ENCODE results near the gene IGSF9B.

Gene IGSF9B

GRCh38 chr11:133938166-133938565 lies 18.6 kb downstream of the IGSF9B start:
- DNase-seq (ENCODE audit: low spot score), result no peak

DNA sequence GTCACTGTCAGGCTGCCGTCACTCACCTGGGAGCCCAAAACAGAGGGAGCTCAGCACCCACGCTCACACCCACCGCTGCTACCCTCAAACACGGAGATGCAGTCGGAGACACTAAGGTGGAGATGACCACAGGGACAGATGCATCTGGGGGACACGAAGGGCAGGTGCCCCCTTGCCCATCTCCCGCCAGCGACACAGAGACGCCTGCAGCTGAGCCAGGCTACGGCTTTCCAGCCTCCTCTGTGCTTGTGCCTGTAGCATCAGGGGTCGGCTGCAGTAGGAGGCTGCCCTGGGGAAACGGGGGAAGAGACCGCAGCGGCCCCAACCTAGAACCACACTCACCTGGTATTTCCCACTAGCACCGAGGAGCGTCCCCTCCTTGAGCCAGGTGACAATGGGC lies 19.3 kb downstream of the IGSF9B start:
- DNase-seq (ENCODE audit: low spot score), result no peak

DNA sequence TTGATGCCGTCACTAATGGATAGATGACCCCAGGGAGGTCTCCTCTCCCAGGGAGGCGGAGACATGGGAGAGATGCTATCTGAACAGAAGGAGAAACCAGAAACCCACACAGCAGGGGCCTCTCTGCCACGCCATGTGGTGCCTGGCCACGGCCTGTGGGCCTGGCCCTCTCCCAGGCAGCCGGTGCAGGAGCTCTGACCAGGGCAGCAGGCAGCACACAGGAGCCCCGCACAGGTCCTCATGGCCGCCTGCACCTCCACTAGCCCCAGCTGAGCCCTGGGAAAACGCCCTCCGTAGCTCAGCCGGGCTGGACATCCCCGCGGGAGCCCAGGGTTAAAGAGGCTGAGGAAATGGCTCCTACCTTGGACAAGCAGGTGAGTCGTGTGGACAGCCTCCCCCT lies 19.8 kb downstream of the IGSF9B start:
- DNase-seq (ENCODE audit: low spot score), result no peak

- DNase-seq (ENCODE audit: low spot score), result no peak
Measured at GRCh38 chr11:133936592-133936991, 20.2 kb downstream of the IGSF9B start.

DNA sequence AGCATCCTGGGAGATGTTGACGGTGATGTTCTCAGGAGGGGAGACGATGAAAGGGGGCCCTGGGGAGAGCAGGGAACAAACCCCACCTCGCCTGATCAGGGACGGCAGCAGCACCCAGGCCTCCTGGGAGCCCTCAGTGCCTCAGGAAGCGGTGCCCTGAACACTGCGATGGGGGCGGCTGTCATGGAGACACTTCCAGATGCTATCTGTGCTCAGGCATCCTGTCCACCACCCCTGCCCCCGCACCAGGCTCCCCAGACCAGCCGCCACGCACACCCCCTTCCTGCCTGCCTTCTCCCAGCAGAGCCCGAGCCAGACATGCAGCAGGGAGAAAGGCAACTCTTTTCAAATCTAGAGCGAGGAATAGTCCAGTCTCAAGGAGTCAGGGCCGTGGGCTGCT lies 20.6 kb downstream of the IGSF9B start:
- no peak for DNase-seq (ENCODE audit: low spot score)

GRCh38 chr11:133935551-133935910 lies 21.2 kb downstream of the IGSF9B start:
- DNase-seq (ENCODE audit: low spot score), result no peak

GRCh38 chr11:133934599-133935550 lies 21.9 kb downstream of the IGSF9B start:
- DNase-seq (ENCODE audit: low spot score), result no peak

GRCh38 chr11:133934096-133934495 lies 22.7 kb downstream of the IGSF9B start:
- DNase-seq (ENCODE audit: low spot score), result no peak

GRCh38 chr11:133931449-133932060 lies 25.2 kb downstream of the IGSF9B start:
- DNase-seq (ENCODE audit: low spot score), result no peak

GRCh38 chr11:133930767-133931448 lies 25.9 kb downstream of the IGSF9B start:
- no peak for DNase-seq (ENCODE audit: low spot score)

DNA sequence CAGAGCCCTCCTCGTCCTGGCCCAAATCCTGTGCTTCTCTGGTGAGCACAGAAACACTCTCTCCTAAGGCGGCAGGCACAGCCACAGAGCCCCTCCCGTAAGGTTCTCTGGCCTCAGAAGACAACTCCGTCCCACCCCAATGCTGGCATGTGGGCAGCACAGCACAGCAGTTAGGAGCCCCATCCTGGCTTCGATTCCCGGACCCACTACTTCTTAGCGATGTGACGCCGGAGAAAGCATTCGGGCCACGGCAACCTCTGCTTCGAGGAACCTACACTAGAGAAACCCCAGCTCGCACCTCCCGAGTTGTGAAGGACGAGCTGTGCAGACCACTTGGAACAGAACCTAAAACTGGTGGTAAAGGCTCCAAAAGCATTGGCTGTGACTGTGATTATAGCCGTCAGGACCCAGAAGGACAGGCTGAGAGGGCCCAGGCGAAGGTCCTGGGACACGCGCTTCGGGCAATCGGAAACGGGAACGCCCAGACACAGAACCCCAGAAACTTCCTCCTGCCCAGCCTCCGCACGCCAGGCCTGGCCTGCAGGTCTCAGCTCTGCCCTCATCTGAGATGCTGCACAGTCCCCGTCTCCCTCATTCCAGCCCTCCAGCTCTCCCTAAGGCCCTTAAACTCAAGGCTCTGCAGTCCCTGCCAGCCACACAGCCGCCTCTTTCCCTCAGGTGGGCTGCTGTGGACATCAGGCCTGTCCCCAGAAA lies 26.6 kb downstream of the IGSF9B start:
- no peak for DNase-seq (ENCODE audit: low spot score)

GRCh38 chr11:133929401-133930052 lies 27.2 kb downstream of the IGSF9B start:
- no peak for DNase-seq (ENCODE audit: low spot score)

DNA sequence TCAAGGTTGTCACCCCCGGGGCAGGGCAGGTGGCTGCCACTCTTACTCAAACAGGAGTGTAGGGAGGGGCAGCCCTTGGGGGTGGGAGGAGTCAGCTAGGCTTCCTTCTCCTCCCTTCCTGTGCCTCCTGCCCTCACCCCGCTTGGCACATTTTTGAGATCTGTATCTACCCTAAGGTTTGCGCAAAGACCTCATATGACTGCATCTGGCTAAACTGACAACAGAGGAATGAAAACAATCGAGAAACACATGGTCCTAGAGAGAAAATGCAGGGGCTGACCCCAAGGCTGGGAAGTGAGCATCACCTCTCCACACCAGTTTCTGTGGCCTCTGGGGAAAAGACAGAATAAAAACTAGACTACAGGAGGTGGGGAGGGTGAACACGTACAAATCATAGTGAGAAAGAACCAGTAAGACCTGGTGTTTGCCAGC lies 28.1 kb downstream of the IGSF9B start:
- no peak for DNase-seq (ENCODE audit: low spot score)

DNA sequence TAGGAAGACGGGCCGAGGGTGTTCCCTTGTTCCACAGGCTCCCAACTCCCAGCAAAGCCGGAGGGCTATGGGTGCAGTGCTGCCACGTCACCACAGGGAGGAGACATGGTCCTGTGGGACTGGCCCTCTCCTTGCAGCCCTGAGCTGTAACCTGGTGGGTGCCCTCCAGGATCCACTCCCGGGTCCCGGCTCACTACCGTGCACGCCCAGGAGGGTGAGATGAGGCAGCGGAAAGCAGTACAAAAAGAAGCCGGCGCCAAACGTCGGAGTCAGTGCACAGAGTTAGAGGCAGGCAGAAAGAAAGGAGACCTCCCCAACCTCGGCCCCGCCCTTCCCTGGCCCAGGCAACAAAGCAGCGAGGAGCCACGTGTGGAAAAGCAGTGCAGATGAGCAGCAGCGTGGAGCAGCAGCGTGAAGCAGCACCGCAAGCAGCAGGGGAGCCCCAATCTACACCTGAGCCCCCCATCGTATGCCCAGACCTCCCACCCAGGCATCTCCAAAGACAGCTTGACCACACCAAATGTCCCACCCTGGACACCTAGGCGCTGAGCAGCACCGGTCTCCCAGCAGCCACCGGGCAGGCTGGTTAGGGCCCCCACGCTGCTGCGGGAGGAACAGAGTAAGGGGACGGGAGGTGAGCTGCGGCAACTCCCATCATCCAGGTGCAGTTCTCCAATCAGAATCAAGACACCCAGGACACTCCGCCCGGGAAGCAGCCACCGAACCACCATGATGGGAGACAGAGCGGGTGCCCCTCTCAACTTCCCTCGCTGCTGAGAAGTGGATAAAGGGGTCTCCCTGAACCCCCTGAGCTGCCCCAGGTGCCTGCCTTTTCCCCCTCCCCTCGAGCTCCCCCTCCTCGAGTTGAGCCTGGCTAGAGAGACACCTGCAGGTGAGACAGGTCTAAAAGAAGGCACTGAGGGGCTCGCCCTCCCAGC lies 28.8 kb downstream of the IGSF9B start:
- DNase-seq (ENCODE audit: low spot score), result peak; percentile 57

DNA sequence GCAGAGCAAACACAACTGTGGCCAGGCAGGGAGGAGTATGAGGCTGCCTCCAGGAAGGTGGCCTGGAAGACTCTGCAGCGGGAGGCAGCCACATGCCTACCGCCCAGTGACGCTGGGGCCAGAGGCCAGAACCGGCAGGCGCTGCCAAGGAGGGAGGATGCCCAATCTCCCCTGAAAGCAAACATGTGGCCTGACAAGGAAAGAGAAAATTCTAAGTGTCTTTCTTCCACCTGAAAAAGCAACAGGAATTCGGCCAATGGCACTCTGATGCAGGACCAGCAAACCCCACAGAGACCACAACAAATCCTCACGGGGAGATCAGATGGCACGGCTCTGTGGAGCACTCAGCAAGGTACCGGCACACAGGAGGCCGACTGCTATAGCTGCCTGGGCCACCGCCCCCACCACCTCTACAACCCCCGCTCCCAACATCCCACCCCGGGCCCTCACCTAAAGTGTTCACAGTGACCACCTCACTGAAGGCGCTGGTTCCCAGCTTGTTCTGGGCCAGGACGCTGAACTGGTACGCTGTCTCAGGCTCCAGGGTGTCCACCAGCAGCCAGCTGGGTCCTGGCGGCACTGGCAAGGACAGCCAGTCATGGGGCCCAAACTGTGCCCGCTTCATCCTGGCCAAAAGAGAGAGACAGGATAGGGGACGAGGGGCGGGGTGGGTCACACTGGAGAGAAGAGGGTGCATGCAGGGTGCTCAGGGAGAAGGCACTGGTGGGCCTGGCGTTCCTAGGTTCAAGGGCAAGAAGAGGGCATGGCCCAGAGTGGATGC lies 30.1 kb downstream of the IGSF9B start:
- DNase-seq (ENCODE audit: low spot score), result no peak

DNA sequence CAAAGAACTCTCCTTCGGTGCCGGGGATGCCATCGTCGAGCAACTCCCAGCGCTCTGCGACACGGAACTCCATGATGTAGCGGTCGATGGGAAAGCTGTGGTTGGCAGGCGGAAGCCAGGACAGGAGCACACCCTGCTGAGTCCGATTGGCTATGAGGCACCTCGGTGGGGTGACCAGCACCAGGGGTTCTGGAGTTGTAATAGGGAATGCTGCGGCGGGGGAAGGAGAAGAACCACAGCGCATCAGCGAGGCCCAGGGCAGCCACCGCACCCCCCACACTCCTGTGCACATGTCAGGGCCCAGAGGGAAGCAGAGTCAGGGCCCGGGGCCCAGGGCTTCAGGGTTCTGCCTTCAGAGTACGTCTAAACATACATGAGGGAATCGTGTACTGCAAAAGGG lies 31.0 kb downstream of the IGSF9B start:
- no peak for DNase-seq (ENCODE audit: low spot score)

DNA sequence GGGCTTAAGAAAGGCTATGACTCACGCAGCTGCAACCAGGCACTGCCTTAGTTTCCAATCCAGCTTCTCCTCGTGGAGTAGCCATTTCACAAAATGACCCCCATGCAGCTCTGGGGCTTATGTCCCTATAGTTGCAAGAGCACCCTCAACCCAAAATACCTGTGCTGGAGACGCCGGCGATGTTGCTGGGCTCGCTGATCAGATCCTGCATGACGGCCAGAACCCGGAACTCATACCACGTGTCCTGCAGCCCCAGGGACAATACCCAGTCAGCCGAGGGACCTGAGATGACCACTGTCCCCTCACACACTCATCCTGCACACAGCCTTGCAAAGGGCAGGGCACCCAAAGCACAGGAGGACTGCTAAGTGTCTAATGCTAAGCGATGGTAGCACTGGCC lies 32.1 kb downstream of the IGSF9B start:
- no peak for DNase-seq (ENCODE audit: low spot score)

- DNase-seq (ENCODE audit: low spot score), result no peak
Measured at GRCh38 chr11:133922078-133922870, 34.5 kb downstream of the IGSF9B start.

DNA sequence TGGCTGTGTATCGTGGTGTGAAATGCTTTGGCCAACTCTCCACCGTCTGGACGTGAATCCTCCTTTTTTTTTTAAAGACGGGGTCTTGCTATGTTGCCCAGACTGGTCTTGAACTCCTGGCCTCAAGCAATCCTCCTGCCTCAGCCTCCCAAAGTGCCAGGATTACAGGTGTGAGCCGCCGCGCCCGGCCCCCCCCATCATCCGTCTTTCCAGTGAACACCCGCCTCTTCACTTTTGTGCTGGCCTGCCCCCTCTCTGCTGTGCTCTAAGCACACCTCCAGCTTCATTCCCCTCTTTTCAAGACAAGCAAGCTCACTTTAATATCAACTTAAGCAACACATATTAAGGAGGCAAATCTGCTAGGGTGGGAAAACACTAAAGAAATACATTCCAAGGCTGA lies 35.3 kb downstream of the IGSF9B start:
- DNase-seq (ENCODE audit: low spot score), result no peak
